WTC11 (cell line): ENCODE measurements around the gene EML2. TPM values are rescaled to one million over a fixed set of nuclear protein-coding genes. Genes with fewer than 3 reads are reported as not detected.

Experiments used
- ATAC-seq: fragments of 200-7000 bp; cut with Tn5 transposase; 2 replicates; pipeline ENCODE4 v1.10.0; 2021; ENCODE audit warnings: mild to moderate bottlenecking, moderate library complexity
- CTCF ChIA-PET: fragments of 300-600 bp; sonication (Branson Sonifier 250); formaldehyde crosslinking; loops from one replicate; lab custom pipeline; 2021; ENCODE audit warnings: antibody characterized with exemption; lab: Charles Lee
- POLR2A ChIA-PET: fragments of 350-600 bp; sonication (Branson Sonifier 250); formaldehyde crosslinking; loops from one replicate; lab custom pipeline; 2021; ENCODE audit warnings: antibody characterized with exemption; lab: Charles Lee
- DNase-seq: peaks from one replicate; pipeline ENCODE4 v3.0.0; 2021; ENCODE audit warnings: low spot score
- H3K27ac Mint-ChIP-seq: 2 replicates; pipeline ENCODE4 v1.8.0; 2021; ENCODE audit warnings: mixed read lengths
- H3K27me3 Mint-ChIP-seq: 2 replicates; pipeline ENCODE4 v1.8.0; 2021; ENCODE audit warnings: low read depth, mild to moderate bottlenecking, moderate library complexity, mixed read lengths
- H3K36me3 Mint-ChIP-seq: 2 replicates; pipeline ENCODE4 v1.8.0; 2021; ENCODE audit warnings: mixed read lengths
- H3K4me1 Mint-ChIP-seq: 2 replicates; pipeline ENCODE4 v1.8.0; 2022; ENCODE audit warnings: mixed read lengths
- H3K4me3 Mint-ChIP-seq: 2 replicates; pipeline ENCODE4 v1.8.0; 2021; ENCODE audit warnings: mild to moderate bottlenecking, moderate library complexity, mixed read lengths
- H3K9me3 Mint-ChIP-seq: 2 replicates; pipeline ENCODE4 v1.8.0; 2021; ENCODE audit warnings: mixed read lengths
- ATF3 ChIP-seq: sonication (generic); formaldehyde crosslinking; conservative IDR thresholded peaks from 2 replicates; pipeline ENCODE4 v1.8.1; 2022; ENCODE audit warnings: mild to moderate bottlenecking, missing genetic modification reagents
- CBFB ChIP-seq: sonication (generic); formaldehyde crosslinking; IDR thresholded peaks from 2 replicates; pipeline ENCODE4 v1.8.1; 2022; ENCODE audit warnings: mild to moderate bottlenecking, low read depth, missing genetic modification reagents
- CDX4 ChIP-seq: fragments of 250-450 bp; sonication (Bioruptor Pico); IDR thresholded peaks from 2 replicates; pipeline ENCODE4 v1.9.0; 2021; ENCODE audit warnings: moderate library complexity, mild to moderate bottlenecking, inconsistent platforms, borderline replicate concordance
- E2F4 ChIP-seq: sonication (generic); formaldehyde crosslinking; IDR thresholded peaks from 2 replicates; pipeline ENCODE4 v1.8.1; 2022; ENCODE audit warnings: low read depth, mild to moderate bottlenecking, moderate library complexity, missing genetic modification reagents, borderline replicate concordance
- ETV6 ChIP-seq: sonication (generic); formaldehyde crosslinking; IDR thresholded peaks from 2 replicates; pipeline ENCODE4 v1.8.1; 2022; ENCODE audit warnings: mild to moderate bottlenecking, missing genetic modification reagents
- FOXP1 ChIP-seq: sonication (generic); formaldehyde crosslinking; IDR thresholded peaks from 2 replicates; pipeline ENCODE4 v1.8.0; 2022; ENCODE audit warnings: missing genetic modification reagents, mild to moderate bottlenecking, moderate library complexity, borderline replicate concordance
- FOXP4 ChIP-seq: sonication (generic); formaldehyde crosslinking; IDR thresholded peaks from 2 replicates; pipeline ENCODE4 v1.8.0; 2022; ENCODE audit warnings: mild to moderate bottlenecking, missing genetic modification reagents
- HMGXB4 ChIP-seq: sonication (generic); formaldehyde crosslinking; IDR thresholded peaks from 2 replicates; pipeline ENCODE4 v1.8.1; 2023; ENCODE audit warnings: mild to moderate bottlenecking, moderate library complexity, missing genetic modification reagents
- IRF1 ChIP-seq: sonication (generic); formaldehyde crosslinking; IDR thresholded peaks from 2 replicates; pipeline ENCODE4 v1.8.0; 2023; ENCODE audit warnings: missing genetic modification reagents
- JAZF1 ChIP-seq: fragments of 250-450 bp; sonication (Bioruptor Pico); IDR thresholded peaks from 2 replicates; pipeline ENCODE4 v1.9.0; 2021; ENCODE audit warnings: moderate library complexity, mild to moderate bottlenecking, inconsistent platforms
- JUN ChIP-seq: sonication (generic); formaldehyde crosslinking; IDR thresholded peaks from 2 replicates; pipeline ENCODE4 v1.8.0; 2023; ENCODE audit warnings: mild to moderate bottlenecking, missing genetic modification reagents
- MAX ChIP-seq: sonication (generic); formaldehyde crosslinking; IDR thresholded peaks from 2 replicates; pipeline ENCODE4 v1.8.0; 2022; ENCODE audit warnings: mild to moderate bottlenecking, missing genetic modification reagents
- MXD4 ChIP-seq: fragments of 250-450 bp; sonication (Bioruptor Pico); IDR thresholded peaks from 2 replicates; pipeline ENCODE4 v1.8.0; 2021; ENCODE audit warnings: mild to moderate bottlenecking, moderate library complexity, borderline replicate concordance
- MYBL2 ChIP-seq: sonication (generic); formaldehyde crosslinking; IDR thresholded peaks from 2 replicates; pipeline ENCODE4 v1.8.1; 2023; ENCODE audit warnings: mild to moderate bottlenecking, moderate library complexity, missing genetic modification reagents
- NFYB ChIP-seq: sonication (generic); formaldehyde crosslinking; conservative IDR thresholded peaks from 2 replicates; pipeline ENCODE4 v1.8.0; 2022; ENCODE audit warnings: low read depth, missing genetic modification reagents
- NR2C2 ChIP-seq: sonication (generic); formaldehyde crosslinking; IDR thresholded peaks from 2 replicates; pipeline ENCODE4 v1.8.0; 2022; ENCODE audit warnings: mild to moderate bottlenecking, missing genetic modification reagents
- OVOL2 ChIP-seq: fragments of 250-450 bp; sonication (Bioruptor Pico); IDR thresholded peaks from 2 replicates; pipeline ENCODE4 v1.9.0; 2021; ENCODE audit warnings: mild to moderate bottlenecking, borderline replicate concordance
- RELA ChIP-seq: sonication (generic); formaldehyde crosslinking; IDR thresholded peaks from 2 replicates; pipeline ENCODE4 v1.8.1; 2022; ENCODE audit warnings: missing genetic modification reagents, mild to moderate bottlenecking, borderline replicate concordance
- RORB ChIP-seq: fragments of 250-450 bp; sonication (Bioruptor Pico); IDR thresholded peaks from 2 replicates; pipeline ENCODE4 v1.9.0; 2021; ENCODE audit warnings: mild to moderate bottlenecking
- SP1 ChIP-seq: sonication (generic); formaldehyde crosslinking; conservative IDR thresholded peaks from 2 replicates; pipeline ENCODE4 v1.8.1; 2022; ENCODE audit warnings: missing genetic modification reagents
- TCF7 ChIP-seq: sonication (generic); formaldehyde crosslinking; IDR thresholded peaks from 2 replicates; pipeline ENCODE4 v1.8.0; 2022; ENCODE audit warnings: mild to moderate bottlenecking, low read depth, missing genetic modification reagents, moderate library complexity
- ZMAT4 ChIP-seq: fragments of 250-450 bp; sonication (Bioruptor Pico); IDR thresholded peaks from 2 replicates; pipeline ENCODE4 v1.9.0; 2021; ENCODE audit warnings: mild to moderate bottlenecking
- ZNF138 ChIP-seq: sonication (generic); formaldehyde crosslinking; conservative IDR thresholded peaks from 2 replicates; pipeline ENCODE4 v1.8.1; 2022; ENCODE audit warnings: mild to moderate bottlenecking, moderate library complexity, missing genetic modification reagents
- ZNF232 ChIP-seq: sonication (generic); formaldehyde crosslinking; IDR thresholded peaks from 2 replicates; pipeline ENCODE4 v1.8.0; 2022; ENCODE audit warnings: mild to moderate bottlenecking, missing genetic modification reagents
- ZNF281 ChIP-seq: sonication (generic); formaldehyde crosslinking; IDR thresholded peaks from 2 replicates; pipeline ENCODE4 v1.8.0; 2023; ENCODE audit warnings: mild to moderate bottlenecking, missing genetic modification reagents
- ZNF423 ChIP-seq: fragments of 250-450 bp; sonication (Bioruptor Pico); IDR thresholded peaks from 2 replicates; pipeline ENCODE4 v2.1.2; 2022; ENCODE audit warnings: mild to moderate bottlenecking, moderate library complexity
- ZNF671 ChIP-seq: fragments of 250-450 bp; sonication (Bioruptor Pico); IDR thresholded peaks from 2 replicates; pipeline ENCODE4 v1.8.0; 2021; ENCODE audit warnings: mild to moderate bottlenecking
- total RNA-seq: library from RNA; stranded (reverse); gene quantifications from 3 replicates; pipeline ENCODE4 v1.2.3, GENCODE V29; 2021

EML2 gene
- total RNA-seq, 1 experiment from 2014 or later: 63.3 TPM

GRCh38 chr19:45670670-45671453 lies 31.7 kb upstream of the EML2 start:
- DNase-seq: peak; percentile 98
- H3K27me3 Mint-ChIP-seq: peaks cover 72% of the 10 kb centered on the region
- POLR2A ChIA-PET: interaction anchor here (0.5 to 2.3 kb wide), 6 partner anchors 10 to 172 kb away, joined by 4 to 12 read pairs (median 5); partner anchors contain the start of genes OPA3, QPCTL and SNRPD2
- TF ChIP-seq ZNF232 (CRISPR knock-in tag) (no peak), OVOL2 (CRISPR knock-in tag) (no peak), RELA (no peak), FOXP4 (no peak), JUN (CRISPR knock-in tag) (no peak), ZMAT4 (CRISPR knock-in tag) (no peak), MAX (CRISPR knock-in tag) (peak; percentile 28; the same call in 1 of the 2 replicates), MXD4 (CRISPR knock-in tag) (no peak), RORB (CRISPR knock-in tag) (no peak), ETV6 (CRISPR knock-in tag) (0 out of 2 replicates have a peak, but pooled peaks have one; percentile 21), TCF7 (CRISPR knock-in tag) (no peak), SP1 (CRISPR knock-in tag) (peak; percentile 86), ZNF138 (CRISPR knock-in tag) (no peak), CBFB (CRISPR knock-in tag) (no peak), IRF1 (CRISPR knock-in tag) (no peak), ZNF281 (CRISPR knock-in tag) (no peak), FOXP1 (0 out of 2 replicates have a peak, but pooled peaks have one; percentile 15), ZNF423 (CRISPR knock-in tag) (no peak), E2F4 (CRISPR knock-in tag) (no peak), NR2C2 (no peak), CDX4 (CRISPR knock-in tag) (no peak), HMGXB4 (CRISPR knock-in tag) (no peak), NFYB (CRISPR knock-in tag) (no peak), ZNF671 (CRISPR knock-in tag) (no peak), MYBL2 (CRISPR knock-in tag) (0 out of 2 replicates have a peak, but pooled peaks have one; percentile 50), JAZF1 (CRISPR knock-in tag) (no peak), ATF3 (CRISPR knock-in tag) (no peak)

More at GRCh38 chr19:45670670-45671453, 31.7 kb upstream of the EML2 start:
- Mint-ChIP-seq H3K4me1 (peaks cover 27% of the 10 kb centered on the region), H3K36me3 (no peaks in the 10 kb centered on the region), H3K4me3 (peak overlapping the region; percentile 73), H3K9me3 (no peaks in the 10 kb centered on the region), H3K27ac (no peak overlapping the region)
- ATAC-seq: peak; percentile 90
- CTCF ChIA-PET: interaction anchor here (0.5 to 4.8 kb wide), 27 partner anchors 8 to 871 kb away, joined by 3 to 68 read pairs (median 4); partner anchors contain the start of genes EML2, OPA3, QPCTL and SIX5
